Inferior parietal cortex (tissue), 1 donor: ENCODE results near the gene NR3C1.
"Not testable (repeated sequence)": the region's sequence is repeated elsewhere in the genome, so short reads cannot be mapped to it uniquely, and the experiment has no call there.

Experiments
- DNase-seq: peaks from one replicate; pipeline ENCODE4 v3.0.0-alpha.2; 2016; ENCODE audit errors: extremely low spot score

Gene NR3C1

DNA sequence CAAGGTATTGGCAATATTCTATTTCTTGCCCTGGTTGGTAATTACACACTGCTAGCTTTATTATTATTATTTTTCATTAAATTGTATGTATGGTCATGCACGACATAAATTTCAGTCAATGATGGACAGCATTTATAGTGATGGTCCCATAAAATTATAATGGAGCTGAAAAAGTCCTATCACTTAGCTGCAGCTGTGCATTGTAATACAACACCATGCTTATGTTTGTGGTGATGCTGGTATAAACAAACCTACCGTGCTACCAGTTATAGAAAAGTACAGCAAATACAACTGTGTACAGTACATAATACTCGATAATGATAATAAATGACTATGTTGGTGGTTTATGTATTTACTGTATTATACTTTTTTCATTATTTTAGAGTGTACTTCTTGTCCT lies 65.5 kb downstream of the NR3C1 start:
- no peak for DNase-seq

DNA sequence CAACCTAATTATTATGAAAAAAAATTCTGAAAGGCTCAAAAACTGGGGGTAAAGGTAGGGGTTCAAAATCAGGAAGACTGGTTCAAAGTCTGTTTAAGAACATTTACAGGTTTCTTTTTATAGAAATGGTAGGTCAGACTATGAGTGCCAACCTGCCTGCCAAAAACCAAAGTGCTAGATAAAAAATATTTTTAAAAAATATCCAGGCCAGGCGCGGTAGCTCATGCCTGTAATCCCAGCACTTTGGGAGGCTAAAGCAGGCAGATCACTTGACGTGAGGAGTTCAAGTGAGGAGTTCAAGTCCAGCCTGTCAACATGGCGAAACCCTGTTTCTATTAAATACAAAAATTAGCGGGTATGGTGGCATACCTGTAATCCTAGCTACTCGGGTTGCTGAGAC lies 67.0 kb downstream of the NR3C1 start:
- DNase-seq, result no peak

DNA sequence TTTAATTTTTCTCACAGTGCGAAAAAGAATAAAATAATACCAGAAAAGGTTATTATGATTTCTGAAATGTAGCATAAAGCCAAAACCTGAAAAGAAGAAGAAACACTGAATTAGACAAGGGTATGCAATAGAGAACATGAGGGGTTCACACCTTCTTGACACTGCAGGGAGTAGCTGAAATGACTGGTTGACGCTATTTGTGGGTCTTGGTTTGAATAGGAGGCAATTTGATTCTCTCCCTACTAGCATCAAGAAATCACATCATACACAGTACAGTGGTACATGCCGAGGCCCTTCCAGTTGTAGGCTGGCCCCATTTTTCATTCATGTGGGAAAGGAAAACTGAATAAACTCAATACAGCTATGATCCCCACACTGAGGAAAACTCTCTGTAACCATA lies 68.6 kb downstream of the NR3C1 start:
- DNase-seq, result peak; percentile 2

- DNase-seq, result not testable (repeated sequence)
These were observed 69.1 kb downstream of the NR3C1 start for GRCh38 chr5:143334380-143334779.

DNA sequence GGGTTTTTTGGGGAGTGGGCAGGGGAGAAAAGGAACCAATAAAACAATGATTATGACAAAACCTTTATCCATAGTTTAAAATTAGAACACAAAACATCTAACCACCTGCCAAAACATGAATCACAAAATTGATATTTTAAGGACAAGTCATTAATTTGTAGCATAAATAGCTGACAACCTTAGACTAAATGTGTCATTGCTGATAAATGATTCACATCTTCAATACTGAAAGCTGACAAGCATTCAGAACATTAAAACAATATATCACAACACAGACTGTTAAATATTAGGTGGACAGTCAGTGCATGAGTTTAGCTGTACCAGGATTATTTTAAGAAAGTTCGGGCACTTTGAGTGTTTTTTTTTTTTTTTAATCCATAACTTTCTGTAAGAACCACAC lies 71.5 kb downstream of the NR3C1 start:
- no peak for DNase-seq

DNA sequence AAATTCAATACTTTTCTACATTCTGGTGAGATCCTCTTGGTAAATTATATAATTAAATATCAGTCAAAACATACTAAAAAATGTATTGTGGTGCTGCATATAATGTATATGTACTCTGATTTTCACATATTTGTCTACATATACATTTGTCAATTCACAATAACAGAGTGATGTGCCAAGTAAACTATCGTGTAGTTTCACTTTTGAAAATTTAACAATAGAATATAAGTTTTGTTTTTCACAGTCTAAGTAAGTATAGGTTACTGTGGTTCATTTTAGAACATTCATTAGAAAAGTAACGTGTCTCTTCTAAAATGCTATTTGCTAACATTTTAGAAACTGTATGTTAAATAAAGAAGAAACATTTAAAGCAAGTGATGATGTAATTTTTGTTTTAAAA lies 73.6 kb downstream of the NR3C1 start:
- no peak for DNase-seq

DNA sequence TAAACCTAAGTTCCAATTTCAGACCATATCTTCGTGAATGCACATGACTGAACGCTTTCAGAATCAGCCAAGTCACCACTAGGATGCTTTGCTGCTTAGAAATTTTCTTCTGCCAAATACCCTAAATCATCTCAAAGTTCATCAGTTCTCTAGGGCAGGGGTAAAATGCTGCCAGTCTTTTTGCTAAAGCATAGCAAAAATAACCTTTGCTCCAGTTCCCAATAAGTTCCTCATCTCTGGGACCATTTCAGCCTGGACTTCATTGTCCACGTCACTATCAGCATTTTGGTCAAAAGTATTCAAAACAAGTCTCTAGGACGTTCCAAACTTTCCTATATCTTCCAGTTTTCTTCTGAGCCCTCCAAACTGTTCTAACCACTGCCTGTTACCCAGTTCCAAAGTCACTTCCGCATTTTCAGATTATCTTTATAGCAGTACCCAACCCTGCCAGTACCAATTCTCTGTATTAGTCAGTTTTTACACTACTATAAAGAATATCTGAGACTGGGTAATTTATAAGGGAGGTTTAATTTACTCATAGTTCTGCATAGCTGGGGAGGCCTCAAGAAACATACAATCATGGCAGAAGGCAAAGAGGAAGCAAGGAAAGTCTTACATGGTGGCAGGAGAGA lies 74.8 kb downstream of the NR3C1 start:
- no peak for DNase-seq

- DNase-seq, result not testable (repeated sequence)
These were observed 78.4 kb downstream of the NR3C1 start for GRCh38 chr5:143325086-143325485.

GRCh38 chr5:143322931-143323630 lies 80.4 kb downstream of the NR3C1 start:
- not testable (repeated sequence) for DNase-seq

DNA sequence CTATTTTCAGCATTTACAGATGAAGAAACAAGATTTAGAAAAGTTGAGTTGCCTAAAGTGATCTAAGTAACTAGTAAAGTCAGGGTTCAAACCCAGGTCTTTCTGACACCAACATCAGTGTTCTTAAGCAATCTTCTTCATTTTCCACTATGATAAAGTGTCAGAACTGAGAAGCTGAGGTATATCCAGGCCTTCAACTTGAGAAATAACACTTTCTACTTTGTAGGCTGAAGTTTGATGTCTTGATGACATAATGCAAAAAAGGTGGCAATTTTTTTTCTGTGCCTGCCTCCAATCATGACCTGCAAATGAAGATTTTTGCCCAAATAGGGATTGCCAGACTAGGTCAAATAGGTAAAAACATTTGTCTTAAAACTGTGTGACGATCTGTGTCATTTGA lies 81.3 kb downstream of the NR3C1 start:
- no peak for DNase-seq

- DNase-seq, result no peak
These were observed 83.9 kb downstream of the NR3C1 start for GRCh38 chr5:143319437-143320227.

DNA sequence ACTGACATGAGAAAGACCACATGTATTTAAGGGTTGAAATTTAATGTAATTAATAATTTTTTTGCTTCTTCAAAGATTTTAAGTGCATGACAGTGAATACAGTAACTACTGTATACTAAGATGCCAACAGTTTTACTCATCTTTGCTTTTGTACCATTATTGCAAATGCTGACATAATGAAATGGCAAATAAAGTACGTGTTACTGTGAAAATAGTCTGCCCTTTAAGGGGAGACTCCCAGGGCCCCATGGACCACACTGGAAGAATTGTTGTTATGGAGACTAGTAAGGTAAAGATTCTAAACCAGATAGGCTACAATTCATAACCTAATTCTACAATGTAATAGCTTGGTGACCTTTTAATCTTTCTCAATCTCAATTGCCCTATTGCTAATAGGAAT lies 84.7 kb downstream of the NR3C1 start:
- no peak for DNase-seq

DNA sequence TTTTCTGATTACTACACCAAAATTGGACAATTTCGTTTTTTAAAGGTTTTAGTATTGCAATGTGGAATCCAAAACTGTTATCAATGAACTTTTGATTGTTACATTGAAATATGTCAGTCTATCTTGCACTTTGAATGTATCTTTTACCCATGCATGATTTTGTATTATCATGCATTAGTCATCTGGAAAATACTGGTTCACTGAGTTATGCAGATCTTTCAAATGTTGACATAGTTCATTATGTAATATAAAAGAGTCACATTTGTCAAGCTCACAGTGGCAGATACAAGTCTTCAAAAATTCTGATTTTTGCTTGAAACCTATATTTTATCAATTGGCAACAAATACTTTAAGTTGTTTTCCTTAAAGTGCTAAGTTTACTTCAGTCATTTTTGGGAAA lies 85.2 kb downstream of the NR3C1 start:
- DNase-seq, result no peak

DNA sequence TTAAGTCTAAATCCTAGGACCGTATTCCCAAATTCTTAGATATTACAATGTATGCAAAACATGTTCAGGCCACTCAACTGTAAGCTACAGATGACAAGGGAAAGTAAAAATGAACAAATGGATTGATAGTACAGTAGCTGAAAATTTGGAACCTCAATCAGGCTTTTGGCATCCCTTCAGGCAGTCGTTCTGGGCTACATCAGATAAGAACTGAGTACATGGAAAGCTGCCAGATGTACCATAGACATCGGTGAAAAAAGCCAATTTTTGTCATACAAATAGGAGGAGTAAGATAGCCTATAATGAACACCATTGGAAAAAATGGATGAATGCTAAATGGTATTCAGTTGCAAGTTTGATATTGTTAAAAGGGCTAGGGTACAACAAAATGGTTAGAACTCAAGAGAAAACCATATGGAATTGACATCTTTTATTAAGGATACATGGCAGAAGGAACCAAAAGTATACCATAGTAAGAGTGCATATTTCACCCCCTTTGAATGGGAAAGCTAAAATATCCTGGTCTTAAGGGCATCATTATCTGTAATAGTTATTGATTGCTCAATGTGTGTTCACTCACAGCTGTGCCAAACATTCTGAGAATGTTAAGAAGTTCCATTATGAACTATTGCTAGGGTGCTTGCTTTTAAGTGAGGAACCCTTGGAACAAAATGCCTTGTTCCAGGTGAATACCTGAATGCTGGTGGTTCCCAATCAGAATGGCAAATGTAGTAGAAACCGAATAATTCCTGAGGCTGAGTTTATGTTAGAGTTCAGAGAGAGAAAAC lies 86.4 kb downstream of the NR3C1 start:
- no peak for DNase-seq

GRCh38 chr5:143316337-143316736 lies 87.1 kb downstream of the NR3C1 start:
- DNase-seq, result no peak

- DNase-seq, result no peak
These were observed 87.6 kb downstream of the NR3C1 start for GRCh38 chr5:143315929-143316328.

GRCh38 chr5:143315214-143315613 lies 88.3 kb downstream of the NR3C1 start:
- no peak for DNase-seq

GRCh38 chr5:143314659-143315058 lies 88.8 kb downstream of the NR3C1 start:
- no peak for DNase-seq

GRCh38 chr5:143314099-143314498 lies 89.4 kb downstream of the NR3C1 start:
- no peak for DNase-seq

GRCh38 chr5:143313298-143313852 lies 90.1 kb downstream of the NR3C1 start:
- DNase-seq, result no peak

GRCh38 chr5:143312822-143313221 lies 90.7 kb downstream of the NR3C1 start:
- DNase-seq, result no peak

DNA sequence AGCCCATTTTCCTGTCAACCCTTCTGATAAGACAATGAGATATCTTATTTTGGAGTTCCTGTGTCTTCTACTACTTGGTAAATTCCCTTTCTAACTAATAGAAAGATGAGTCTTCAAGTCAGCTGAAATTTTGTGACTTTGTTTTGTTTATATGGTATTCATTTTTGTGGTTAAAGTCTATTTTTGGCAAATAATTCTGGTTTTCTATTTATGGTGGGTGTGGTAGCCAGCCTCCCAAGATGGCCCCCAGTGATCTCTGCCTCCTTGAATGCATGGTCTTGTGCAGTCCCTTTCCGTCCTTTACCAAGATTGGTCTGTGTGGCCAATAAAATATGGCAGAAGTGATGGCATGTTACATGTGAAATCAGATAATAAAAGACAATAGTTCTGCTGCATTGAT lies 91.5 kb downstream of the NR3C1 start:
- no peak for DNase-seq
